ENCODE data around the gene ZNF260.

GRCh38 chr19:36564391-36564790 lies 36.3 kb upstream of the ZNF260 start:
- TF ChIP-seq CEBPB (IDR thresholded peaks at IDR 0.05; ENCODE audit: low read depth, low read length) (no peak), CTCF (conservative IDR thresholded peaks at IDR 0.05; ENCODE audit: low read depth, low read length) (no peak), MXI1 (IDR thresholded peaks at IDR 0.05; ENCODE audit: borderline replicate concordance, low read depth, low read length) (no peak), POLR2A (IDR thresholded peaks at IDR 0.05; ENCODE audit: low read depth, low read length) (no peak), ELK1 (IDR thresholded peaks at IDR 0.05; ENCODE audit: borderline replicate concordance, low read depth, low read length) (no peak), FOS (IDR thresholded peaks at IDR 0.05; ENCODE audit: low read depth, low read length) (no peak), MAFK (IDR thresholded peaks at IDR 0.05; ENCODE audit: low read depth, low read length) (no peak)
- TF ChIP-seq, protein P1, sequence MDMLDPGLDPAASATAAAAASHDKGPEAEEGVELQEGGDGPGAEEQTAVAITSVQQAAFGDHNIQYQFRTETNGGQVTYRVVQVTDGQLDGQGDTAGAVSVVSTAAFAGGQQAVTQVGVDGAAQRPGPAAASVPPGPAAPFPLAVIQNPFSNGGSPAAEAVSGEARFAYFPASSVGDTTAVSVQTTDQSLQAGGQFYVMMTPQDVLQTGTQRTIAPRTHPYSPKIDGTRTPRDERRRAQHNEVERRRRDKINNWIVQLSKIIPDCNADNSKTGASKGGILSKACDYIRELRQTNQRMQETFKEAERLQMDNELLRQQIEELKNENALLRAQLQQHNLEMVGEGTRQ (IDR thresholded peaks at IDR 0.05; ENCODE audit: low read depth, low read length): no peak
